WERI-Rb-1 (cell line): Measurements from ENCODE around the gene AGAP1.
A peak's percentile ranks its signal among the peaks of the same experiment; 100 is the strongest.
"Not testable (repeated sequence)": the region's sequence is repeated elsewhere in the genome, so short reads cannot be mapped to it uniquely, and the experiment has no call there.

Experiments
- DNase-seq: peaks from one replicate; pipeline ENCODE4 v3.0.0-alpha.2; 2020
- H3K27ac ChIP-seq: fragments of 250-450 bp; sonication (Bioruptor Pico); 2 replicates; pipeline ENCODE4 v1.5.1; 2020; ENCODE audit warnings: mild to moderate bottlenecking, moderate library complexity
- H3K27me3 ChIP-seq: fragments of 250-450 bp; sonication (Bioruptor Pico); 2 replicates; pipeline ENCODE4 v1.5.1; 2021; ENCODE audit warnings: mild to moderate bottlenecking, low read depth, moderate library complexity; ENCODE audit not compliant: insufficient read depth, severe bottlenecking
- H3K36me3 ChIP-seq: fragments of 250-450 bp; sonication (Bioruptor Pico); 2 replicates; pipeline ENCODE4 v1.5.1; 2020; ENCODE audit warnings: mild to moderate bottlenecking, moderate library complexity
- H3K4me3 ChIP-seq: 2 replicates; pipeline ENCODE4 v1.5.1; 2011; ENCODE audit warnings: low read depth, mild to moderate bottlenecking, control low read depth, low read length
- H3K9me3 ChIP-seq: fragments of 250-450 bp; sonication (Bioruptor Pico); 2 replicates; pipeline ENCODE4 v1.5.1; 2021; ENCODE audit warnings: mild to moderate bottlenecking, moderate library complexity; ENCODE audit not compliant: severe bottlenecking
- TF ChIP-seq, protein P1 (sequence below): IDR thresholded peaks from 2 replicates; pipeline ENCODE4 v1.5.1; 2011; ENCODE audit warnings: low read depth, mild to moderate bottlenecking, control low read depth, inconsistent platforms, low read length

Gene AGAP1

GRCh38 chr2:236133410-236134012 is 639.7 kb downstream of the AGAP1 start:
- Histone ChIP-seq H3K27ac (no peak overlapping the region), H3K4me3 (no peak overlapping the region), H3K36me3 (peaks cover 3% of the 10 kb centered on the region), H3K9me3 (no peaks in the 10 kb centered on the region), H3K27me3 (no peaks in the 10 kb centered on the region)
- DNase-seq: no peak
- TF ChIP-seq, protein P1, sequence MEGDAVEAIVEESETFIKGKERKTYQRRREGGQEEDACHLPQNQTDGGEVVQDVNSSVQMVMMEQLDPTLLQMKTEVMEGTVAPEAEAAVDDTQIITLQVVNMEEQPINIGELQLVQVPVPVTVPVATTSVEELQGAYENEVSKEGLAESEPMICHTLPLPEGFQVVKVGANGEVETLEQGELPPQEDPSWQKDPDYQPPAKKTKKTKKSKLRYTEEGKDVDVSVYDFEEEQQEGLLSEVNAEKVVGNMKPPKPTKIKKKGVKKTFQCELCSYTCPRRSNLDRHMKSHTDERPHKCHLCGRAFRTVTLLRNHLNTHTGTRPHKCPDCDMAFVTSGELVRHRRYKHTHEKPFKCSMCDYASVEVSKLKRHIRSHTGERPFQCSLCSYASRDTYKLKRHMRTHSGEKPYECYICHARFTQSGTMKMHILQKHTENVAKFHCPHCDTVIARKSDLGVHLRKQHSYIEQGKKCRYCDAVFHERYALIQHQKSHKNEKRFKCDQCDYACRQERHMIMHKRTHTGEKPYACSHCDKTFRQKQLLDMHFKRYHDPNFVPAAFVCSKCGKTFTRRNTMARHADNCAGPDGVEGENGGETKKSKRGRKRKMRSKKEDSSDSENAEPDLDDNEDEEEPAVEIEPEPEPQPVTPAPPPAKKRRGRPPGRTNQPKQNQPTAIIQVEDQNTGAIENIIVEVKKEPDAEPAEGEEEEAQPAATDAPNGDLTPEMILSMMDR: peak; percentile 39

DNA sequence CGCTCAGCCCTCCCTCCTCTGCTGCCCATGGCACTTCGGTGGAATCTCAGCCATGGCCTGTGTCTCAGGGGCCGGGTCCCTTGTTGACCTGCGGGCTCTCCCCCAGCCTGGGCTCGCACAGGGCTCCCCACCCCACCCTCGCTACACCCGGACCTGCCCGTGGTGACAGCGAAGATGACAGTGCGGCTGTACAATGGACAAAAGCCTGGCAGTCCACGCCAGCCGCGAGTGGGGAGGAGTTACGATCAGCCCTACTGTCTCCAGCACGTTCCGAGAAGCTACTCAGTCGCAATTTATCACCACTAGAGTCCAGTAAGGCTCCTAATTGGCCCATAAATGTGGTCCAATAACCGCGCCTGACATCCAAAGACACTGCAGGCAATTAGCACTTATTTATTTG is 642.7 kb downstream of the AGAP1 start:
- DNase-seq: no peak
- TF ChIP-seq, protein P1: no peak
- no peak overlapping the region for H3K27ac ChIP-seq
- no peak overlapping the region for H3K4me3 ChIP-seq
- peaks cover 3% of the 10 kb centered on the region; the same call in 1 of the 2 replicates for H3K36me3 ChIP-seq
- peaks cover 13% of the 10 kb centered on the region for H3K27me3 ChIP-seq
- H3K9me3 ChIP-seq: no peaks in the 10 kb centered on the region

DNA sequence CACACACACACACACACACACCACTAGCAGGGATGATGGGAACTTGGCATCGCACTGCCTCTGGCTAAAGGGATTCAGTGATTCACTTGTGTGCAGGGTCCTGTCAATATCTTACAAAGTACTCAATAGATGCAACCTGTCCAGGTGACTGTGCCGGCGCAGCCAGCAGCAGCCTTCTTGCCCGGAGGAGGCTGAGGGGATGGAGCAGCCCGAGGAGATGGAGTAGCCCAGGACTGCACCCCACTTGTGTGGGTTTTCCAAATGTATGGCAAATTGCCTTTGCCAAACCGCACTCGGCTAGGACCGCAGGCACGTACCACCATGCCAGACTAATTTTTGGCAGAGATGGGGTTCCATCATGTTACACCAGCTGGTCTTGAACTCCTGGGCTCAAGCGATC is 643.2 kb downstream of the AGAP1 start:
- Histone ChIP-seq H3K27me3 (peaks cover 17% of the 10 kb centered on the region), H3K36me3 (peaks cover 3% of the 10 kb centered on the region; the same call in 1 of the 2 replicates), H3K4me3 (no peak overlapping the region), H3K27ac (no peak overlapping the region), H3K9me3 (no peaks in the 10 kb centered on the region)
- no peak for DNase-seq
- TF ChIP-seq, protein P1: no peak

DNA sequence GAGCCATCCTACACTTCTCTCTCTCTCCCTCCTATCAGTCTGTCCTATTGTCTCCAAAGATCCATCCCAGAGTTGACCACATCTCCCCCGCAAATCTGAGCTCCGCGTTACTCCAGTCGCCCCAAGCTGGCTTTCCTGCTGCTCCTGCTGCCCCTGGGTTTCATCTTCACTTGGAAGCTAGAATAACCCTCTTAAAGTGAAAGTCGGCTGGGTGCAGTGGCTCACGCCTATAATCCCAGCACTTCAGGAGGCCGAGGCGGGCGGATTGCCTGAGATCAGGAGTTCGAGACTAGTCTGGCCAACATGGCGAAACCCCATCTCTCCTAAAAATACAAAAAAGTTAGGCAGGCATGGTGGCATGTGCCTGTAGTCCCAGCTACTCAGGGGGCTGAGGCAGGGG is 647.8 kb downstream of the AGAP1 start:
- H3K27me3 ChIP-seq: peaks cover 31% of the 10 kb centered on the region
- not testable (repeated sequence) for H3K9me3 ChIP-seq, DNase-seq, H3K36me3 ChIP-seq, H3K4me3 ChIP-seq, H3K27ac ChIP-seq

GRCh38 chr2:236143811-236144210 is 650.0 kb downstream of the AGAP1 start:
- Histone ChIP-seq H3K4me3 (no peak overlapping the region), H3K9me3 (peaks cover 3% of the 10 kb centered on the region), H3K36me3 (no peaks in the 10 kb centered on the region), H3K27ac (no peak overlapping the region), H3K27me3 (peaks cover 36% of the 10 kb centered on the region)
- DNase-seq: no peak
- TF ChIP-seq, protein P1: no peak

GRCh38 chr2:236146436-236146835 is 652.6 kb downstream of the AGAP1 start:
- Histone ChIP-seq H3K9me3 (peaks cover 6% of the 10 kb centered on the region), H3K27ac (no peak overlapping the region), H3K36me3 (no peaks in the 10 kb centered on the region), H3K4me3 (no peak overlapping the region), H3K27me3 (peaks cover 23% of the 10 kb centered on the region)
- TF ChIP-seq, protein P1: no peak
- DNase-seq: no peak
